Upper lobe of left lung (tissue), 6 donors: Measurements from ENCODE around the gene VLDLR. TPM values are rescaled to one million over a fixed set of nuclear protein-coding genes. Genes with fewer than 3 reads are reported as not detected.

Source experiments
- ATAC-seq, 2 donors: fragments of 200-7000 bp; cut with Tn5 transposase; one replicate each; pipeline ENCODE4 v1.9.1; 2022; ENCODE audit warnings: mild to moderate bottlenecking in 2 of 2, moderate library complexity in 2 of 2; ENCODE audit not compliant: low FRiP score in 2 of 2
- DNase-seq, 2 donors: peaks; one replicate each; pipeline ENCODE4 v3.0.0-alpha.2; 2019 to 2020
- H3K27ac ChIP-seq, 4 donors: fragments of 200-600 bp; sonication (generic); one replicate each; pipeline ENCODE4 v1.5.1; 2016 to 2019
- H3K27me3 ChIP-seq, 4 donors: fragments of 200-600 bp; sonication (generic); one replicate each; pipeline ENCODE4 v1.5.1; 2017 to 2019
- H3K36me3 ChIP-seq, 4 donors: fragments of 200-600 bp; sonication (generic); one replicate each; pipeline ENCODE4 v1.5.1; 2016 to 2019
- H3K4me1 ChIP-seq, 4 donors: fragments of 200-600 bp; sonication (generic); one replicate each; pipeline ENCODE4 v1.5.1; 2018 to 2019
- H3K4me3 ChIP-seq, 4 donors: fragments of 200-600 bp; sonication (generic); one replicate each; pipeline ENCODE4 v1.5.1; 2017 to 2019; ENCODE audit warnings: mild to moderate bottlenecking in 2 of 4, moderate library complexity in 1 of 4
- H3K9me3 ChIP-seq, 4 donors: fragments of 200-600 bp; sonication (generic); one replicate each; pipeline ENCODE4 v1.5.1; 2018 to 2019
- EP300 ChIP-seq, 4 donors: sonication (generic); formaldehyde crosslinking; IDR thresholded peaks; one replicate each; pipeline ENCODE4 v1.5.1; 2017; ENCODE audit warnings: antibody characterized with exemption in 4 of 4, control low read depth in 2 of 4
- POLR2A ChIP-seq, 4 donors: fragments of 450-650 bp; IDR thresholded peaks; one replicate each; pipeline ENCODE4 v1.5.1; 2016 to 2017; ENCODE audit warnings: antibody characterized with exemption in 4 of 4, mild to moderate bottlenecking in 2 of 4
- POLR2AphosphoS5 ChIP-seq, 2 donors: sonication (generic); formaldehyde crosslinking; IDR thresholded peaks; one replicate each; pipeline ENCODE4 v1.5.1; 2017; ENCODE audit warnings: antibody characterized with exemption in 2 of 2
- WGBS, 2 donors: methylation state at CpG; one replicate each; pipeline ENCODE4 v1.1.5; 2017 to 2018; 5-methylcytosine and 5-hydroxymethylcytosine counted together
- total RNA-seq, 6 donors: library from RNA; depleted of rRNA in 4 of 6; stranded (reverse); fragments of >200 nt in 4 of 6; gene quantifications; one replicate each; pipeline versions ENCODE4 v1.1.0 to v1.2.1, GENCODE V29; 2016 to 2021
- TF ChIP-seq, protein P1 (sequence below), 6 experiments: fragments of 450-650 bp in 4 of 6; fragments of 200-600 bp in 2 of 6; sonication (generic) in 2 of 6; IDR thresholded peaks; one replicate each; pipeline ENCODE4 v1.5.1; 2016 to 2019; ENCODE audit warnings: antibody characterized with exemption in 6 of 6
- donor health status: DM: no; HTN: no; CAD: no; lungs with moderate emphysema.
- donor health status: DM: no; HTN: yes; CAD: no; lungs with severe emphysema.

VLDLR gene
- 10 to 100 TPM in 4 of 6 donors, 1 to 10 TPM in 2; 3.1 to 25.3 (median 11.9) TPM for total RNA-seq

DNA sequence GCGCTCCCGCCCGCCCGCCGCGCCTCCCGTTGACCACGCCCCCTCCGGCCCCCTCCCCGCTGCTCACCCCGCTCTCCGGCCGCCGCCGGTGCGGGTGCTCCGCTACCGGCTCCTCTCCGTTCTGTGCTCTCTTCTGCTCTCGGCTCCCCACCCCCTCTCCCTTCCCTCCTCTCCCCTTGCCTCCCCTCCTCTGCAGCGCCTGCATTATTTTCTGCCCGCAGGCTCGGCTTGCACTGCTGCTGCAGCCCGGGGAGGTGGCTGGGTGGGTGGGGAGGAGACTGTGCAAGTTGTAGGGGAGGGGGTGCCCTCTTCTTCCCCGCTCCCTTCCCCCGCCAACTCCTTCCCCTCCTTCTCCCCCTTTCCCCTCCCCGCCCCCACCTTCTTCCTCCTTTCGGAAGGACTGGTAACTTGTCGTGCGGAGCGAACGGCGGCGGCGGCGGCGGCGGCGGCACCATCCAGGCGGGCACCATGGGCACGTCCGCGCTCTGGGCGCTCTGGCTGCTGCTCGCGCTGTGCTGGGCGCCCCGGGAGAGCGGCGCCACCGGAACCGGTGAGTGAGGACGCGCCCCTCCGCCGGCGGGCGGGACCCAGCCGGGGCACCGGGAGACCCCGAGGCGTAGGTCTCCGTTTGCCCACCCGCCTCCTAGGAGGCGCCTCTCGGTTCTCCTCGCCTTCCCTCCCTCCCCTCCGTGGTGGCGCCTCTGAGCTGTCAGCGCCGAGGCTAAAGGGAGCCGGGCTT lies at the start of gene VLDLR:
VLDLR (plus strand) TSS at position 66 of the 739 bp plus-strand sequence; CDS start at position 469, 403 bp downstream.
- Histone ChIP-seq H3K9me3 (no peaks in the 10 kb centered on the region), H3K4me3 (peak within 1 kb of the TSS; percentile 50 to 84 (median 59)), H3K36me3 (no peaks in the 10 kb centered on the region), H3K27ac (peak within 1 kb of the TSS; percentile 82 to 88 (median 86)), H3K27me3 (peaks cover 0 to 8% (median 1%) of the 10 kb centered on the region in 4 donors), H3K4me1 (peaks cover 22 to 45% (median 25%) of the 10 kb centered on the region in 4 donors)
- peak; percentile 3 to 58 for ATAC-seq
- 0% methylated on average over 14 to 25 of the region's 72 CpGs for WGBS, 2 donors
- peak; percentile 44 to 92 for DNase-seq
- TF ChIP-seq, protein P1, sequence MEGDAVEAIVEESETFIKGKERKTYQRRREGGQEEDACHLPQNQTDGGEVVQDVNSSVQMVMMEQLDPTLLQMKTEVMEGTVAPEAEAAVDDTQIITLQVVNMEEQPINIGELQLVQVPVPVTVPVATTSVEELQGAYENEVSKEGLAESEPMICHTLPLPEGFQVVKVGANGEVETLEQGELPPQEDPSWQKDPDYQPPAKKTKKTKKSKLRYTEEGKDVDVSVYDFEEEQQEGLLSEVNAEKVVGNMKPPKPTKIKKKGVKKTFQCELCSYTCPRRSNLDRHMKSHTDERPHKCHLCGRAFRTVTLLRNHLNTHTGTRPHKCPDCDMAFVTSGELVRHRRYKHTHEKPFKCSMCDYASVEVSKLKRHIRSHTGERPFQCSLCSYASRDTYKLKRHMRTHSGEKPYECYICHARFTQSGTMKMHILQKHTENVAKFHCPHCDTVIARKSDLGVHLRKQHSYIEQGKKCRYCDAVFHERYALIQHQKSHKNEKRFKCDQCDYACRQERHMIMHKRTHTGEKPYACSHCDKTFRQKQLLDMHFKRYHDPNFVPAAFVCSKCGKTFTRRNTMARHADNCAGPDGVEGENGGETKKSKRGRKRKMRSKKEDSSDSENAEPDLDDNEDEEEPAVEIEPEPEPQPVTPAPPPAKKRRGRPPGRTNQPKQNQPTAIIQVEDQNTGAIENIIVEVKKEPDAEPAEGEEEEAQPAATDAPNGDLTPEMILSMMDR (IDR thresholded peaks at IDR 0.05) = no peak
- TF ChIP-seq EP300 (IDR thresholded peaks at IDR 0.05) = no peak
- TF ChIP-seq POLR2A (IDR thresholded peaks at IDR 0.05) = no peak
- no peak for TF ChIP-seq POLR2AphosphoS5 (IDR thresholded peaks at IDR 0.05)

DNA sequence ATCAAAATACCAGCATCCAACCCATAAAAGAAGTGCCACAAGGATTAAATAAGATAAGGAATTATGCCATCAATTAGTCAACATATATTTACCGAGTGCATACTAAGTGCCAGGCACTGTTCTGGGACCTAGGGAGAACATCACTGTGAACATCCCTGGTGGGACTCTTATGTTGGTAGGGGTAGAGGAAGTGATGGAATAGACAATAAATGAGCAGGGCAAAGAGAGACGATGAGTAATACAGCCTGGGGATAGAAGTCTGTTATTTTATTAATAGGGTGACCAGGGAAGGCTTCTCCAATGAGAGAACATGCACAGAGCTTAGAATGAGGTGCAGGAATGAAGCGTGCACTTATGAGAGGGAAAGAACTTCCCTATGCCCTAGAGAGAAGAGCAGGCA lies 47.4 kb upstream of the VLDLR start:
- Histone ChIP-seq H3K4me1 (peaks cover 0 to 4% (median 3%) of the 10 kb centered on the region in 4 donors), H3K27ac (no peak overlapping the region), H3K9me3 (no peaks in the 10 kb centered on the region), H3K4me3 (no peak overlapping the region), H3K36me3 (no peaks in the 10 kb centered on the region), H3K27me3 (no peaks in the 10 kb centered on the region)
- ATAC-seq = no peak
- 84% methylated on average over 3 of the region's 3 CpGs for WGBS, 2 donors
- DNase-seq = no peak
- no peak for TF ChIP-seq EP300 (IDR thresholded peaks at IDR 0.05)
- TF ChIP-seq, protein P1 (IDR thresholded peaks at IDR 0.05) = no peak

DNA sequence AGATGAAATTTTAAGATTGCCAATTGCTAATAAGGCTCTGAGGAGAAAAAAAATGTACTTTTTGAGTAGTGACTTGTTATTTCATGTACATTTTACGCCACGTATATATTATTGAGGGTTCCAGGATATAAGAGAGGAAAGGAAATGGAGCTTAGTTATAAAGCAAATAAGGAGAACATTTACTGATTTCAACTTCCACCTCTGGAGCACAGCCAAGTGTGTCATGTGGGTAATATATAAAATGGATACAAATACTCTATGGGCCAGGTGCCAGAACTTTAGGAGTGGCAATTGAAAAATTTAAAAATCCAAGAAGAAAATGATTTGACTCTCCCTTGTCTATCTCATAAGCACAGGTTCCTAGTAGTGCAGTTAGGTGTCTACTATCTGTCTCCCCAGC lies 45.0 kb upstream of the VLDLR start:
- Histone ChIP-seq H3K9me3 (no peaks in the 10 kb centered on the region), H3K4me1 (no peaks in the 10 kb centered on the region), H3K4me3 (no peak overlapping the region), H3K27me3 (no peaks in the 10 kb centered on the region), H3K36me3 (no peaks in the 10 kb centered on the region), H3K27ac (no peak overlapping the region)
- 45 to 50% methylated on average over 2 of the region's 2 CpGs for WGBS, 2 donors
- ATAC-seq (no peak), DNase-seq (no peak)
- TF ChIP-seq EP300 (IDR thresholded peaks at IDR 0.05) = no peak
- TF ChIP-seq POLR2A (IDR thresholded peaks at IDR 0.05) = no peak
- no peak for TF ChIP-seq POLR2AphosphoS5 (IDR thresholded peaks at IDR 0.05)
- TF ChIP-seq, protein P1 (IDR thresholded peaks at IDR 0.05) = no peak

DNA sequence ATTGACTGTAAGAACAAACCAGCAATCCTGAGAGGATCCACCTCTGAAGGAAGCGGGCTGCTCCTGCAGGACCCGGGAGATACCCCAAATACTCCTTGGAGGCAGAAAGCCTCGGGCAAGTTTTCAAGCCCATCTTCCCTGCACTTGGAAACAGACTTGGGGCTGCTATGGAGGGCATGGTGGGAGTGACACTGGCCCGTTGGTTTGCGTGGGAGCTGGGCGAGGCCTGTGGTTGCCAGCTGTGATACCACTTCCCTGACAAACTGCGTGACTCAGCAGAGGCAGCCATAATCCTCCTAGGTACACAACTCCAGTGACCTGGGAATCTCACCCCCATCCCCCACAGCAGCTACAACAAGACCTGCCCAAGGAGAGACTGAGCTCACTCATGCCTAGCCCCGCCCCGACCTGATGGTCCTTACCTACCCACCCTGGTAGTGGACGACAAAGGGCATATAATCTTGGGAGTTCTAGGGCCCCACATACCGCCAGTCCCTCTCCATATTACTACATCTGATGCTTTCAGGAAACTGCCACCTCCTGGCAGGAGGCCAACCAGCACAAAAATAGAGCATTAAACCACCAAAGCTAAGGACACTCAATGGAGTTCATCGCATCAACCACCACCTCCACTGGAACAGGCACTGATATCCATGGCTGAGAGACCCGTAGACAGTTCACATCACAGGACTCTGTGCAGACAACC lies 38.1 kb upstream of the VLDLR start:
- no peaks in the 10 kb centered on the region for H3K4me1 ChIP-seq
- TF ChIP-seq POLR2AphosphoS5 (IDR thresholded peaks at IDR 0.05) = no peak
- TF ChIP-seq POLR2A (IDR thresholded peaks at IDR 0.05) = no peak
- 83 to 86% methylated on average over 7 to 13 of the region's 13 CpGs for WGBS, 2 donors
- H3K4me3 ChIP-seq = no peak overlapping the region
- no peaks in the 10 kb centered on the region for H3K9me3 ChIP-seq
- DNase-seq = peak in 1 of 2 donors; percentile 11
- no peaks in the 10 kb centered on the region for H3K36me3 ChIP-seq
- no peak overlapping the region for H3K27ac ChIP-seq
- no peak for ATAC-seq
- H3K27me3 ChIP-seq = no peaks in the 10 kb centered on the region

DNA sequence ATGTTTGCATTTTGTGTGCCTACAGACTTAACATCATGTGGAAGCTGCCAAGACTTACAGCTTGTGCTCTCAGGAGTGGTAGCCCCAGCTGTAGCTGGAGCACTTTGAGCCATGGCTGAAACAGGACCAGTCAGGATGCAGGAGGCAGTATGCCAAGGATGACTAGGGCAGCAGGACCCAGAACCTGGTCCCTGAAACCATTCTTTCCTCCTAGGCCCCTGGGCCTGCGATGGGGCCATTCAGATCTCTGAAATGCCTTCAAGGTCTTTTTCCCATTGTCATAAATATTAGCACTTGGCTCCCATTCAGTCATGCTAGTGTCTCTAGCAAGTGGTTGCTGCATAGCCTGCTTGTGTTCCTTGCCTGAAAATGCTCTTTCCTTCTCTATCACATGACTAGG lies 29.6 kb upstream of the VLDLR start:
- no peak overlapping the region for H3K4me3 ChIP-seq
- ATAC-seq (no peak), DNase-seq (no peak)
- no peak overlapping the region for H3K27ac ChIP-seq
- no peaks in the 10 kb centered on the region for H3K4me1 ChIP-seq
- H3K36me3 ChIP-seq = no peaks in the 10 kb centered on the region
- H3K9me3 ChIP-seq = peaks cover 0 to 14% (median 6%) of the 10 kb centered on the region in 4 donors
- no peaks in the 10 kb centered on the region for H3K27me3 ChIP-seq
- TF ChIP-seq POLR2AphosphoS5 (IDR thresholded peaks at IDR 0.05) (no peak), EP300 (IDR thresholded peaks at IDR 0.05) (no peak), POLR2A (IDR thresholded peaks at IDR 0.05) (no peak)
- TF ChIP-seq, protein P1 (IDR thresholded peaks at IDR 0.05) = no peak
- WGBS, 2 donors = 81 to 100% methylated on average over 1 of the region's 1 CpG
